ENCODE data around the gene AOPEP. TPM values are rescaled to one million over a fixed set of nuclear protein-coding genes. Genes with fewer than 3 reads are reported as not detected.

Gene AOPEP
- total and polyA plus RNA-seq, 2 donors (not counting 3 experiments of a cell fraction or from before 2014, with no cell fraction given), result 20.2 to 41.6 TPM

- H3K79me2 ChIP-seq (ENCODE audit: control insufficient read depth, insufficient read depth, low read length), result no peaks in the 10 kb centered on the region
- POLR2A ChIA-PET, result interaction anchor here (0.7 kb wide), 1 partner anchor 113 kb away, joined by 3 read pairs; no protein-coding TSS in a partner anchor
- no peak overlapping the region for H3K27ac ChIP-seq (ENCODE audit: insufficient read depth, low read depth, low read length)
Observed at GRCh38 chr9:94909965-94910730, 183.6 kb downstream of the AOPEP start.

More at GRCh38 chr9:94909965-94910730, 183.6 kb downstream of the AOPEP start:
- Histone ChIP-seq H3K4me3 (replicated peaks in 1 of 3; ENCODE audit: insufficient read depth in 1 of 3, low read depth in 1 of 3, low read length in 3 of 3) (no peak overlapping the region), H3K4me2 (ENCODE audit: insufficient read depth, low read length) (no peak overlapping the region), H4K20me1 (replicated peaks; ENCODE audit: control insufficient read depth, extremely low read depth, insufficient read depth, low read length) (no peaks in the 10 kb centered on the region), H3K27me3 (ENCODE audit: control insufficient read depth in 2 of 2, insufficient read depth in 2 of 2, low read length in 2 of 2) (no peaks in the 10 kb centered on the region), H3K9ac (replicated peaks; ENCODE audit: extremely low read depth, insufficient read depth, low read length) (no peak overlapping the region), H3K36me3 (ENCODE audit: control insufficient read depth in 2 of 2, extremely low read depth in 1 of 2, insufficient read depth in 2 of 2, low read length in 2 of 2) (no peaks in the 10 kb centered on the region), H3K9me3 (replicated peaks; ENCODE audit: control insufficient read depth, insufficient read depth, low read length) (no peaks in the 10 kb centered on the region), H3K9me1 (replicated peaks; ENCODE audit: control insufficient read depth, extremely low read depth, insufficient read depth, low read length) (no peaks in the 10 kb centered on the region), H3K4me1 (ENCODE audit: control insufficient read depth, extremely low read depth, insufficient read depth, low read length) (peaks cover 41% of the 10 kb centered on the region), H2AFZ (ENCODE audit: low read depth, low read length) (no peak overlapping the region)
- dilution Hi-C loops (cut with MboI; ENCODE audit: extremely low pct_ligation_motif_present, low sequenced_read_pairs) (no loop called here), intact Hi-C loops (cut with micrococcal nuclease) (no loop called here)
- no peak for DNase-seq (ENCODE audit: low read depth, low spot score)
- no peak for FAIRE-seq
- TF ChIP-seq GATA2 (IDR thresholded peaks at IDR 0.05; ENCODE audit: insufficient read depth, insufficient read length, low read depth, low read length) (no peak), EZH2 (IDR thresholded peaks at IDR 0.05; ENCODE audit: borderline replicate concordance, low read depth, low read length, severe bottlenecking) (no peak), FOS (IDR thresholded peaks at IDR 0.05; ENCODE audit: borderline replicate concordance, insufficient read depth, low read length) (no peak), MYC (IDR thresholded peaks at IDR 0.05; ENCODE audit: low read depth, low read length) (no peak), POLR2AphosphoS5 (IDR thresholded peaks at IDR 0.05; ENCODE audit: insufficient read depth, low read depth, low read length) (no peak), JUN (IDR thresholded peaks at IDR 0.05; ENCODE audit: borderline replicate concordance, insufficient read depth, insufficient read length, low read depth) (no peak), CTCF (IDR thresholded peaks at IDR 0.05; ENCODE audit: extremely low read depth in 1 of 2, insufficient read depth in 1 of 2, low read depth in 1 of 2, low read length in 2 of 2) (no peak), POLR2A (IDR thresholded peaks at IDR 0.05; ENCODE audit: low read depth, low read length) (no peak), MAX (IDR thresholded peaks at IDR 0.05; ENCODE audit: insufficient read depth, insufficient read length) (no peak)
- CTCF ChIA-PET, result interaction anchor here (1.4 to 3.0 kb wide), 2 partner anchors 10 to 98 kb away, joined by 3 to 10 read pairs; no protein-coding TSS in a partner anchor
- BruUV-seq (replicated peaks), result no TSS peak

All from endothelial cell of umbilical vein (primary cell).